Measurements from ENCODE around the gene CLDN22. TPM values are rescaled to one million over a fixed set of nuclear protein-coding genes. Genes with fewer than 3 reads are reported as not detected.

CLDN22 gene
- total and polyA plus RNA-seq, 2 of the 8 experiments (the other 6 are each of a cell fraction or from before 2014, with no cell fraction given) = not detected

- Histone ChIP-seq H4K91ac (replicated peaks; ENCODE audit: insufficient read length, low read length) (no peak overlapping the region), H4K8ac (ENCODE audit: extremely low read depth, insufficient read depth, low read length) (no peak overlapping the region), H2AFZ (ENCODE audit: low read length) (no peak overlapping the region), H3K9ac (replicated peaks in 1 of 4; ENCODE audit: extremely low read depth in 1 of 4, low read depth in 3 of 4, low read length in 3 of 4) (no peak overlapping the region), H2BK5ac (ENCODE audit: low read depth, low read length) (no peak overlapping the region; the same call in 1 of the 2 replicates), H3K79me1 (ENCODE audit: low read depth, low read length) (no peaks in the 10 kb centered on the region), H2BK15ac (ENCODE audit: low read length) (no peak overlapping the region), H2BK12ac (ENCODE audit: low read depth, low read length) (no peak overlapping the region), H2BK20ac (ENCODE audit: low read length) (no peak overlapping the region), H2AK5ac (ENCODE audit: low read depth, low read length) (no peak overlapping the region), H3K14ac (ENCODE audit: insufficient read length) (no peak overlapping the region), H4K20me1 (replicated peaks in 1 of 2; ENCODE audit: control insufficient read depth in 1 of 2, insufficient read depth in 2 of 2, low read length in 2 of 2) (peaks cover 1 to 11% of the 10 kb centered on the region in 2 experiments), H3K56ac (replicated peaks; ENCODE audit: insufficient read length, low read depth, low read length) (no peak overlapping the region), H3K27ac (ENCODE audit: low read depth, low read length) (no peak overlapping the region), H3K23ac (ENCODE audit: insufficient read length) (no peak overlapping the region), H3K9me3 (ENCODE audit: insufficient read depth in 2 of 2, low read depth in 1 of 2, low read length in 1 of 2) (no peaks in the 10 kb centered on the region), H3K4me2 (ENCODE audit: insufficient read depth in 1 of 2, low read depth in 2 of 2, low read length in 2 of 2) (no peak overlapping the region), H3K4me3 (ENCODE audit: extremely low read depth in 1 of 4, insufficient read depth in 2 of 4, low read depth in 3 of 4, low read length in 4 of 4) (no peak overlapping the region), H3K27me3 (replicated peaks in 1 of 4; ENCODE audit: control insufficient read depth in 3 of 4, extremely low read depth in 1 of 4, insufficient read depth in 3 of 4, low read length in 3 of 4) (no peaks in the 10 kb centered on the region), H3K4ac (replicated peaks; ENCODE audit: insufficient read length, low read depth, low read length) (no peak overlapping the region), H3K23me2 (ENCODE audit: low read depth, low read length) (no peaks in the 10 kb centered on the region), H3K4me1 (replicated peaks in 1 of 4; ENCODE audit: control insufficient read depth in 3 of 4, insufficient read depth in 4 of 4, low read length in 3 of 4) (no peaks in the 10 kb centered on the region), H2BK120ac (replicated peaks; ENCODE audit: low read depth, low read length) (no peak overlapping the region), H3K79me2 (ENCODE audit: control insufficient read depth in 1 of 2, insufficient read depth in 2 of 2, low read length in 2 of 2) (no peaks in the 10 kb centered on the region), H3K18ac (ENCODE audit: extremely low read depth, low read length) (no peak overlapping the region), H4K5ac (ENCODE audit: insufficient read length, low read depth, low read length) (no peak overlapping the region), H3K36me3 (ENCODE audit: control insufficient read depth in 2 of 4, insufficient read depth in 4 of 4, low read length in 3 of 4) (peaks cover 27 to 62% (median 46%) of the 10 kb centered on the region in 4 experiments)
- POLR2A ChIA-PET (ENCODE audit: partially characterized antibody) = interaction anchor here (1.5 kb wide), 1 partner anchor 21 kb away, joined by 3 read pairs; no protein-coding TSS in a partner anchor
- WGBS, 2 experiments (ENCODE audit: extremely low coverage in 1 of 2, insufficient coverage in 1 of 2, insufficient read length in 1 of 2, insufficient replicate concordance in 2 of 2, low coverage in 1 of 2, low lambda C conversion rate in 2 of 2, missing lambda C conversion rate in 1 of 2) = 88% methylated on average over 2 of the region's 2 CpGs; no CpG with 5 or more reads in 1 of the 2 experiments
- CTCF ChIA-PET (ENCODE audit: partially characterized antibody) = interaction anchor here (0.6 to 1.1 kb wide), 3 partner anchors 13 to 115 kb away, joined by 3 read pairs; no protein-coding TSS in a partner anchor
- FAIRE-seq (no peak), DNase-seq (ENCODE audit: low read depth in 1 of 2, low spot score in 2 of 2) (no peak)
- TF ChIP-seq, protein P1, sequence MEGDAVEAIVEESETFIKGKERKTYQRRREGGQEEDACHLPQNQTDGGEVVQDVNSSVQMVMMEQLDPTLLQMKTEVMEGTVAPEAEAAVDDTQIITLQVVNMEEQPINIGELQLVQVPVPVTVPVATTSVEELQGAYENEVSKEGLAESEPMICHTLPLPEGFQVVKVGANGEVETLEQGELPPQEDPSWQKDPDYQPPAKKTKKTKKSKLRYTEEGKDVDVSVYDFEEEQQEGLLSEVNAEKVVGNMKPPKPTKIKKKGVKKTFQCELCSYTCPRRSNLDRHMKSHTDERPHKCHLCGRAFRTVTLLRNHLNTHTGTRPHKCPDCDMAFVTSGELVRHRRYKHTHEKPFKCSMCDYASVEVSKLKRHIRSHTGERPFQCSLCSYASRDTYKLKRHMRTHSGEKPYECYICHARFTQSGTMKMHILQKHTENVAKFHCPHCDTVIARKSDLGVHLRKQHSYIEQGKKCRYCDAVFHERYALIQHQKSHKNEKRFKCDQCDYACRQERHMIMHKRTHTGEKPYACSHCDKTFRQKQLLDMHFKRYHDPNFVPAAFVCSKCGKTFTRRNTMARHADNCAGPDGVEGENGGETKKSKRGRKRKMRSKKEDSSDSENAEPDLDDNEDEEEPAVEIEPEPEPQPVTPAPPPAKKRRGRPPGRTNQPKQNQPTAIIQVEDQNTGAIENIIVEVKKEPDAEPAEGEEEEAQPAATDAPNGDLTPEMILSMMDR (IDR thresholded peaks at IDR 0.05; ENCODE audit: control extremely low read depth in 1 of 3, insufficient read depth in 1 of 3, low read depth in 1 of 3, low read length in 3 of 3) = peak in 2 of 3 experiments; percentile 7 to 9; a peak in 3 of 4 replicates
- TF ChIP-seq PHF8 (conservative IDR thresholded peaks at IDR 0.05; ENCODE audit: low read depth, low read length) = no peak
Measured at GRCh38 chr4:183288955-183289354, 31.1 kb downstream of the CLDN22 start.

Measured in H1 (cell line).